Tibial nerve (tissue), 4 donors: ENCODE results near the gene CCNL1.

Source experiments
- EP300 ChIP-seq, 2 donors: sonication (generic); formaldehyde crosslinking; IDR thresholded peaks; one replicate each; pipeline ENCODE4 v1.6.1; 2017; ENCODE audit warnings: antibody characterized with exemption in 2 of 2, mild to moderate bottlenecking in 1 of 2
- POLR2A ChIP-seq, 2 donors: fragments of 450-650 bp; IDR thresholded peaks; one replicate each; pipeline ENCODE4 v1.6.1; 2017; ENCODE audit warnings: antibody characterized with exemption in 2 of 2, mild to moderate bottlenecking in 2 of 2, moderate library complexity in 2 of 2
- TF ChIP-seq, protein P1 (sequence below), 5 experiments: fragments of 200-600 bp in 3 of 5; fragments of 450-650 bp in 2 of 5; sonication (generic) in 3 of 5; IDR thresholded peaks; one replicate each; pipeline ENCODE4 v1.5.1; 2016 to 2019; ENCODE audit warnings: antibody characterized with exemption in 5 of 5, mild to moderate bottlenecking in 3 of 5, moderate library complexity in 2 of 5

DNA sequence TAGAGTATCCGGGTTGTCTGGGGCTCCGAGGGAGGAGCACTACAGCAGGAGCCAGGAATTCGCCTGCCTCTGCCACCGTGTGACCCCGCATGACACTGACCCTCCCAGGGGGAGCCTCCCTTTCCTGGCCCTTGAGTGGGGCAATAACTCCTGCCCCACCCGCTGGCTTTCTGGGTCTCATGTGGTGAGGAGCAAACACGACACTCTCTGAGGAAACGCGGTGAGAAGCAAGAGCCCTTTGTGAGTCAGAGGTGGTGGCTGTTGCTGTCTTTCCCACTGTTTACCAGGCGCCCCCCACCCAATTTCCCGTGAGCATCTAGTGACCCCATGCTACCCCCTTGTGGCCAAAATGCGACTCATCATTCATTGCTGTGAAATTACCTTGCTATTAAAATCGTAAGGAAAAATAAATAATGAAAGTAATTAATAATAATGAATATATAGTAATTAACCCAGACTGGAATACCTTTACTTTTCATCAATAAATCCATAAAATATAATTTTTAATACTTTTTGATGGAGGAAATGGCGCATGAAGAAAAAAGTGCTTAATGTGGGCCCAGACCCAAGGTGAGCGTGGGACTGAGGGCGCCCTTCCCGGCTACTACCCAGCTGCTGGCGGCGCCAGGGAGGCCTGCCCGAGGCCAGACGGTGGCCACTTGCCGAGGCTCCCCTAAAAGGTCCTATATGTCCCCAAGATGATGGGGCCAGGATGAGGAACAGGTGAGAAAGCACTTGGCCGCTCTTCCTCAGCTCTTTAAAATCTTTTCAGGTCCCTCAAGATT, 29.3 kb downstream of the CCNL1 start:
- TF ChIP-seq POLR2A (IDR thresholded peaks at IDR 0.05) (no peak), EP300 (IDR thresholded peaks at IDR 0.05) (peak in 1 of 2 donors; percentile 11)
- TF ChIP-seq, protein P1, sequence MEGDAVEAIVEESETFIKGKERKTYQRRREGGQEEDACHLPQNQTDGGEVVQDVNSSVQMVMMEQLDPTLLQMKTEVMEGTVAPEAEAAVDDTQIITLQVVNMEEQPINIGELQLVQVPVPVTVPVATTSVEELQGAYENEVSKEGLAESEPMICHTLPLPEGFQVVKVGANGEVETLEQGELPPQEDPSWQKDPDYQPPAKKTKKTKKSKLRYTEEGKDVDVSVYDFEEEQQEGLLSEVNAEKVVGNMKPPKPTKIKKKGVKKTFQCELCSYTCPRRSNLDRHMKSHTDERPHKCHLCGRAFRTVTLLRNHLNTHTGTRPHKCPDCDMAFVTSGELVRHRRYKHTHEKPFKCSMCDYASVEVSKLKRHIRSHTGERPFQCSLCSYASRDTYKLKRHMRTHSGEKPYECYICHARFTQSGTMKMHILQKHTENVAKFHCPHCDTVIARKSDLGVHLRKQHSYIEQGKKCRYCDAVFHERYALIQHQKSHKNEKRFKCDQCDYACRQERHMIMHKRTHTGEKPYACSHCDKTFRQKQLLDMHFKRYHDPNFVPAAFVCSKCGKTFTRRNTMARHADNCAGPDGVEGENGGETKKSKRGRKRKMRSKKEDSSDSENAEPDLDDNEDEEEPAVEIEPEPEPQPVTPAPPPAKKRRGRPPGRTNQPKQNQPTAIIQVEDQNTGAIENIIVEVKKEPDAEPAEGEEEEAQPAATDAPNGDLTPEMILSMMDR (IDR thresholded peaks at IDR 0.05): peak; percentile 63 to 77 (median 73)
